Bronchial epithelial cell (primary cell): ENCODE data around the gene DNAH11. TPM values are rescaled to one million over a fixed set of nuclear protein-coding genes. Genes with fewer than 3 reads are reported as not detected.

Experiments used
- DNase-seq: peaks from one replicate; pipeline ENCODE4 v3.0.0-alpha.2; 2010; ENCODE audit warnings: low read depth
- FAIRE-seq: peaks from 2 replicates; lab custom pipeline; 2011; peaks lifted over from hg19 to GRCh38; lab: Jason Lieb, UNC
- H3K27me3 ChIP-seq: 2 replicates; pipeline ENCODE4 v1.5.1; 2011; ENCODE audit warnings: low read length; ENCODE audit not compliant: control insufficient read depth, insufficient read depth
- H3K36me3 ChIP-seq: 2 replicates; pipeline ENCODE4 v1.5.1; 2011; ENCODE audit warnings: low read length; ENCODE audit not compliant: control insufficient read depth, insufficient read depth
- H3K4me3 ChIP-seq: 2 replicates; pipeline ENCODE4 v1.5.1; 2011; ENCODE audit warnings: mild to moderate bottlenecking, low read depth, low read length, control low read depth
- CTCF ChIP-seq: IDR thresholded peaks from 2 replicates; pipeline ENCODE4 v1.5.1; 2011; ENCODE audit warnings: mild to moderate bottlenecking, moderate library complexity, low read length, control low read depth, inconsistent platforms; ENCODE audit not compliant: insufficient read depth, severe bottlenecking
- total RNA-seq: library from RNA; depleted of rRNA; stranded (reverse); fragments of >200 nt; gene quantifications from 2 replicates; pipeline ENCODE4 v1.2.1, GENCODE V29; 2014

DNAH11 gene
- total RNA-seq, 1 donor from 2014 or later, result 2.6 TPM

GRCh38 chr7:21653623-21654022 is 110.8 kb downstream of the DNAH11 start:
- DNase-seq, result no peak
- Histone ChIP-seq H3K4me3 (no peak overlapping the region), H3K36me3 (no peaks in the 10 kb centered on the region), H3K27me3 (no peaks in the 10 kb centered on the region)
- no peak for FAIRE-seq
- no peak for TF ChIP-seq CTCF

- FAIRE-seq, result no peak
- H3K36me3 ChIP-seq, result no peaks in the 10 kb centered on the region
- TF ChIP-seq CTCF, result no peak
- DNase-seq, result no peak
- no peaks in the 10 kb centered on the region for H3K27me3 ChIP-seq
- no peak overlapping the region for H3K4me3 ChIP-seq
These were observed 113.2 kb downstream of the DNAH11 start for GRCh38 chr7:21656081-21656480.

DNA sequence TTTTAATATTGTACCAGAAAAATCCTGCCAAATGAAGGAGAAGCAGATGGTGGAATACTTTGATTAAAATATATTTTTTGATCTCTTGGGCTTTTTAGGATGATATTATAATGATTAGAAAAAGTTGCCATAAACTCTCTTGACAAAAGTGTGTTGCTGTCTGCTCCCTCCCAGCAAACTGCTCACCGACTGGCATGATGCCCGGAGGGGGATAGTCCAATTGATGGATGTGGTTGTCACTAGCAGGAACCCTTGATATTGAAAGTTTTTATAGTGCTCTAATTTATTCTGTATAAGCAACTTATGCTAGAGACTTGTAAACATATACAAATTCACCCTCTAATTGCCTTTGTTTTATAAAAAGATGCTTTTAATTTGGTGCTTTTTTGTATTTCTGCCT is 114.0 kb downstream of the DNAH11 start:
- no peak for TF ChIP-seq CTCF
- DNase-seq, result no peak
- no peak for FAIRE-seq

GRCh38 chr7:21670496-21670895 is 127.7 kb downstream of the DNAH11 start:
- no peak for TF ChIP-seq CTCF
- no peak for DNase-seq
- FAIRE-seq, result no peak
- H3K36me3 ChIP-seq, result no peaks in the 10 kb centered on the region
- no peaks in the 10 kb centered on the region for H3K27me3 ChIP-seq
- no peak overlapping the region for H3K4me3 ChIP-seq

More for the DNA sequence above, 114.0 kb downstream of the DNAH11 start:
- H3K36me3 ChIP-seq, result no peaks in the 10 kb centered on the region
- H3K4me3 ChIP-seq, result no peak overlapping the region
- H3K27me3 ChIP-seq, result no peaks in the 10 kb centered on the region

DNA sequence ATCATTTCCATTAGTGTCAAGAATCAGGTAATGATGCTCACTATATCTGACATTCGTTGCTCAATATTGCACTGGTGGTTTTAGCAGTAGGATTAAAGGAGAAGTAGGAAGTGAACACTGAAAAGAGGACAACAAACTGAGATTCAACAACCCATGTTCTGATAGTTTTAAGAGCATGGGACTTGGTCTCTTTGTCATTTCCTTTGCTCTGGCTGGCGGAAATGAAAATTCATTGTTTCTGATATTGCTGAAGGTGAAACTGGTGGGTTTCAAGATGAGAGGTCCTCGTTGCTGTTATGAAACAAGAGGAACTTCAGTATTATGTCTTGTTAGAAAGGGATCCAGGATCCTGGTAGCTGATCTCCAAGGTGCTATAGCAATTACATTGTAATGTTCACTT is 129.0 kb downstream of the DNAH11 start:
- TF ChIP-seq CTCF, result no peak
- DNase-seq, result no peak
- Histone ChIP-seq H3K36me3 (no peaks in the 10 kb centered on the region), H3K27me3 (no peaks in the 10 kb centered on the region), H3K4me3 (no peak overlapping the region)
- FAIRE-seq, result no peak

- FAIRE-seq (no peak), DNase-seq (no peak)
- H3K4me3 ChIP-seq, result no peak overlapping the region
- no peaks in the 10 kb centered on the region for H3K27me3 ChIP-seq
- H3K36me3 ChIP-seq, result no peaks in the 10 kb centered on the region
- TF ChIP-seq CTCF, result no peak
These were observed 132.4 kb downstream of the DNAH11 start for GRCh38 chr7:21675255-21675654.
